Endodermal cell (in vitro differentiated cells): Measurements from ENCODE around the gene ADRA2B. TPM values are rescaled to one million over a fixed set of nuclear protein-coding genes. Genes with fewer than 3 reads are reported as not detected.

Source experiments
- DNase-seq: peaks from one replicate; pipeline ENCODE4 v3.0.0-alpha.2; 2017
- H3K27ac ChIP-seq: 2 replicates; pipeline ENCODE4 v1.5.1; 2013; ENCODE audit warnings: mild to moderate bottlenecking, low read depth, low read length, moderate library complexity
- H3K27me3 ChIP-seq: 2 replicates; pipeline ENCODE4 v1.6.1; 2013; ENCODE audit warnings: mild to moderate bottlenecking, low read length, moderate library complexity; ENCODE audit not compliant: insufficient read depth, control insufficient read depth, poor library complexity, severe bottlenecking
- H3K36me3 ChIP-seq: 2 replicates; pipeline ENCODE4 v1.7.0; 2013; ENCODE audit warnings: mild to moderate bottlenecking, low read length, moderate library complexity; ENCODE audit not compliant: control insufficient read depth, insufficient read depth
- H3K4me1 ChIP-seq: one replicate; pipeline ENCODE4 v1.7.0; 2013; ENCODE audit warnings: low read length; ENCODE audit not compliant: control insufficient read depth, insufficient read depth
- H3K4me3 ChIP-seq: 2 replicates; pipeline ENCODE4 v1.5.1; 2013; ENCODE audit warnings: mild to moderate bottlenecking, low read length, moderate library complexity
- H3K9ac ChIP-seq: 2 replicates; pipeline ENCODE4 v1.6.1; 2013; ENCODE audit warnings: mild to moderate bottlenecking, low read length, moderate library complexity; ENCODE audit not compliant: poor library complexity, severe bottlenecking; ENCODE audit errors: extremely low read depth
- H3K9me3 ChIP-seq: 2 replicates; pipeline ENCODE4 v1.6.1; 2013; ENCODE audit warnings: mild to moderate bottlenecking, low read length, moderate library complexity; ENCODE audit not compliant: control insufficient read depth
- H3K27ac Mint-ChIP-seq: 2 replicates; pipeline ENCODE4 v1.8.0; 2020; ENCODE audit warnings: mixed read lengths
- H3K27me3 Mint-ChIP-seq: 2 replicates; pipeline ENCODE4 v1.8.0; 2021; ENCODE audit warnings: mild to moderate bottlenecking, mixed read lengths; ENCODE audit not compliant: insufficient read depth
- H3K36me3 Mint-ChIP-seq: 2 replicates; pipeline ENCODE4 v1.8.0; 2020; ENCODE audit warnings: low read depth, mixed read lengths
- H3K4me1 Mint-ChIP-seq: 2 replicates; pipeline ENCODE4 v1.8.0; 2020; ENCODE audit warnings: mixed read lengths
- H3K4me3 Mint-ChIP-seq: 2 replicates; pipeline ENCODE4 v1.8.0; 2020; ENCODE audit warnings: mild to moderate bottlenecking, moderate library complexity, mixed read lengths
- H3K9me3 Mint-ChIP-seq: 2 replicates; pipeline ENCODE4 v1.8.0; 2020; ENCODE audit warnings: mild to moderate bottlenecking, mixed read lengths
- WGBS, 2 experiments: methylation state at CpG; one replicate each; pipeline versions ENCODE4 v1.1.5 to v1.1.7; 2013; ENCODE audit warnings: missing lambda C conversion rate in 2 of 2, mixed read lengths in 1 of 2; ENCODE audit not compliant: insufficient coverage in 1 of 2, insufficient read length in 1 of 2; 5-methylcytosine and 5-hydroxymethylcytosine counted together
- total RNA-seq, 2 donors: library from RNA; stranded (reverse); fragmentation: NEBNext Ultra II Directional in 1 of 2; extraction: Animal tissue kit (Norgen Biotek cat#: 25700) in 1 of 2; gene quantifications; 2 replicates in 1 of 2; 3 replicates in 1 of 2; pipeline ENCODE4 v1.2.1, GENCODE V29; 2021
- TF ChIP-seq, protein P1 (sequence below): fragments of 200-600 bp; sonication (generic); conservative IDR thresholded peaks from 2 replicates; pipeline ENCODE4 v1.5.0; 2021; ENCODE audit warnings: antibody characterized with exemption, mild to moderate bottlenecking

The ADRA2B gene
- total RNA-seq, 2 donors from 2014 or later = 2.4 to 3.8 TPM

DNA sequence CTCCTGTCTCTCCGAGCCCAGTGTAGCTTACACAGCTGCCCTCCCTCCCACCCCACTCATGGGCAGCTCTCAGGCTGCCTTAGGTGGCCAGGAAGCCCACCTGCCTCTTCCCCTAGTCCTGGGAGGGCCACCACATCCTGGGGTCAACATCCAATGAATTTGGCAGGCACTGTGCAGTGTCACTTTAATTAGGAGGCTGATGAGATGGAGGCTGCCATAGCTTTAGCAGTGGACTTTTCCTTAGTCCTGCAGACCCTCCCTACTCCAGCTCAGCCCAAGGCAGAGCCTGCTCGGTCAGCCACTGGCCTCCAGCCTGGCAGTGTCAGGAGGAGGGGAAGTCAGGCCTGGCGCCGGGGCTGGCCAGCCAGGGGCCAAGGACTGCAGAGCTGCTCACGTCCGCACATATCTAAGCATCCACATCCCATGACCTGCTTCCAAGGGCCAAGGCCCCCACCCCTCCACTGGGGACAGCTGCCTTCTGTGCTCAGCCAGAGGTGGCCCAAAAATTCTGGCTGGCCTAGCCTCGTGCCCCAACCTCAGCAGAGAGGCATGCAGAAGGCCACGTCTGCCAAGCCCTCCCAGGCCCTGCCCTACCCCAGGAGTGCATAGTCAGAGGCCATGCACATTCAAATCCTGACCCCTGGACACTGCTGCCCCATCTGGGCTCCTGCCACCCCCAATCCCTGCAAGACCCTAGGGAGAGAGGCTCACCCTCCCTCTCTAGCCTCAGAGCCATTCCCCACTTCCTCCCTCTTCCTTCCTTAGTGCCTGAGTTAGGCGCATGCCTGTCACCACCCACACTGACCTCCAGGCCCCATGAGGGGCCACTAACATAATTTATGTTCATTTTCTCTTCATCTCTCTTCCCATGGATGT, 33.1 kb downstream of the ADRA2B start:
- no peak for DNase-seq
- WGBS, 2 experiments = 94 to 100% methylated on average over 1 to 9 of the region's 9 CpGs
- Histone ChIP-seq H3K36me3 (no peaks in the 10 kb centered on the region), H3K27ac (no peak overlapping the region), H3K4me3 (no peak overlapping the region), H3K27me3 (no peaks in the 10 kb centered on the region), H3K4me1 (no peaks in the 10 kb centered on the region), H3K9ac (no peak overlapping the region), H3K9me3 (no peaks in the 10 kb centered on the region)
- Mint-ChIP-seq H3K27me3 (peaks cover 17% of the 10 kb centered on the region), H3K27ac (no peak overlapping the region), H3K4me1 (no peaks in the 10 kb centered on the region), H3K9me3 (peaks cover 4% of the 10 kb centered on the region), H3K4me3 (no peak overlapping the region), H3K36me3 (no peaks in the 10 kb centered on the region)
- TF ChIP-seq, protein P1, sequence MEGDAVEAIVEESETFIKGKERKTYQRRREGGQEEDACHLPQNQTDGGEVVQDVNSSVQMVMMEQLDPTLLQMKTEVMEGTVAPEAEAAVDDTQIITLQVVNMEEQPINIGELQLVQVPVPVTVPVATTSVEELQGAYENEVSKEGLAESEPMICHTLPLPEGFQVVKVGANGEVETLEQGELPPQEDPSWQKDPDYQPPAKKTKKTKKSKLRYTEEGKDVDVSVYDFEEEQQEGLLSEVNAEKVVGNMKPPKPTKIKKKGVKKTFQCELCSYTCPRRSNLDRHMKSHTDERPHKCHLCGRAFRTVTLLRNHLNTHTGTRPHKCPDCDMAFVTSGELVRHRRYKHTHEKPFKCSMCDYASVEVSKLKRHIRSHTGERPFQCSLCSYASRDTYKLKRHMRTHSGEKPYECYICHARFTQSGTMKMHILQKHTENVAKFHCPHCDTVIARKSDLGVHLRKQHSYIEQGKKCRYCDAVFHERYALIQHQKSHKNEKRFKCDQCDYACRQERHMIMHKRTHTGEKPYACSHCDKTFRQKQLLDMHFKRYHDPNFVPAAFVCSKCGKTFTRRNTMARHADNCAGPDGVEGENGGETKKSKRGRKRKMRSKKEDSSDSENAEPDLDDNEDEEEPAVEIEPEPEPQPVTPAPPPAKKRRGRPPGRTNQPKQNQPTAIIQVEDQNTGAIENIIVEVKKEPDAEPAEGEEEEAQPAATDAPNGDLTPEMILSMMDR = no peak

DNA sequence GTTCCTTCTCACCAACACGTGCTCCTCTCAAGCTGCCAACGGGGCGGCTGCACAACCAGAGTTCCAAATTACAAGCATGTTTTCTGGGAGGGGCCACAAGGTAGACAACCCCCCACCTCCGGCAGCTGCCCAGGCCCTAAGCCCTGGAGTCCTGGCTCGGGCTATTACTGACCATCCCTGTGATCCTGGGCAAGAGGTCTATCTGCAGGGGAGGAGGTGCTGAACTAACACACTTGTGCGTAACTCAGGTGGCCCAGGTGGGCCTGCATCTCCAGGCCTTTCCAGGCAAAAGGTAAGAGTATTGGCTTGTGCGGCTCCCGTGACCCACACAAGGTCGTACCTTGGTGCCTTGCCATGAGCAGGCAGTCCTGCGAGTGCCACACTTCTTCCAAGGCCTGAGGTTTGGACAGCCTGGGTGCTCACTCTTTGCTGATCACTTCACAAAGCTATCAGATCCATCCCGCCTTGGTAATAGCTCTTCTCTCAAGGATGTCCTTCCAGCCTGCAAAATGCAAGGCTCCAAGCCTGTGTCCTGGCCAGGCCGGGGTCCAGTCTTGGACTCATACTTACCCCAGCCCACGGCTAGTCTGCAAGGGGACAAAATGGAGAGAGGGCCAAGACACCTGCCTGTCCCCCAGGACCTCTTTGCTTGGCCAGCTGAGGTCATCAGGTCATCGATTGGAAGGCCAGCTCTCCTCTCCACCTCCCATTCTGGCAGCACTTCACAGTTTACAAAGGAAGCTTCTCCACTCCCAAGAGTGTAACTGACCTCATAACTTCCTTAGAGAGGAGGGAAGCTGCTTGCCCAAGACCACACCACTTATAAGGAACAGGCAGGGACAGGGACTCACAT, 33.9 kb downstream of the ADRA2B start:
- H3K9me3 ChIP-seq = no peaks in the 10 kb centered on the region
- no peaks in the 10 kb centered on the region for H3K36me3 Mint-ChIP-seq
- 92 to 93% methylated on average over 7 to 14 of the region's 14 CpGs for WGBS, 2 experiments
- H3K36me3 ChIP-seq = no peaks in the 10 kb centered on the region
- no peak overlapping the region for H3K9ac ChIP-seq
- no peak for DNase-seq
- H3K4me3 ChIP-seq = no peak overlapping the region
- TF ChIP-seq, protein P1 = no peak
- no peaks in the 10 kb centered on the region for H3K4me1 ChIP-seq
- H3K9me3 Mint-ChIP-seq = peaks cover 5% of the 10 kb centered on the region
- H3K27ac ChIP-seq = no peak overlapping the region
- no peak overlapping the region for H3K4me3 Mint-ChIP-seq
- no peaks in the 10 kb centered on the region for H3K27me3 ChIP-seq
- H3K27me3 Mint-ChIP-seq = peaks cover 20% of the 10 kb centered on the region
- no peak overlapping the region for H3K27ac Mint-ChIP-seq
- no peaks in the 10 kb centered on the region for H3K4me1 Mint-ChIP-seq

DNA sequence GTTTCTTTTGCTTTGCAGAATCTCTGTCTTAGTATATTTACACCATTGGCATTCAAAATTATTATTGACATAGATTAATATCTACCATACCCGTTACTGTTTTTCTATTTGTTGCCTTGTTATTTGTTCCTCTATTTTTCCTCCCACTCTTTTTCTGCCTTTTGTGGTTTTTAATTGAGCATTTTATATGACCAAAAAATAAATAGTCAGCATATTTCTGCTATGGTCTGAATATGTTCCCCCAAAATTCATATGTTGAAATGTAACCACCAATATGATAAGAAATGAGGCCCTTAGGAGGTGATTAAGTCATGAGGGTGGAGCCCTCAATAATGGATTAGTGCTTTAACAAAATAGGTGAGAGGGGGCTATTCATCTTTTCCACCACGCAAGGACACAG, 35.3 kb downstream of the ADRA2B start:
- H3K36me3 Mint-ChIP-seq = no peaks in the 10 kb centered on the region
- H3K27me3 Mint-ChIP-seq = peaks cover 23% of the 10 kb centered on the region
- Histone ChIP-seq H3K4me3 (no peak overlapping the region), H3K36me3 (no peaks in the 10 kb centered on the region), H3K27me3 (no peaks in the 10 kb centered on the region), H3K9me3 (peaks cover 10% of the 10 kb centered on the region), H3K9ac (no peak overlapping the region), H3K4me1 (no peaks in the 10 kb centered on the region), H3K27ac (no peak overlapping the region)
- WGBS, 2 experiments = 86% methylated on average over 2 of the region's 2 CpGs; no CpG with 5 or more reads in 1 of the 2 experiments
- H3K9me3 Mint-ChIP-seq = peaks cover 8% of the 10 kb centered on the region
- H3K4me1 Mint-ChIP-seq = no peaks in the 10 kb centered on the region
- no peak overlapping the region for H3K4me3 Mint-ChIP-seq
- no peak for DNase-seq
- TF ChIP-seq, protein P1 = no peak
- H3K27ac Mint-ChIP-seq = no peak overlapping the region
